GM19238 (cell line): ENCODE results near the gene PRICKLE4.
"Not testable (repeated sequence)": the region's sequence is repeated elsewhere in the genome, so short reads cannot be mapped to it uniquely, and the experiment has no call there.

ENCODE experiments used
- DNase-seq: peaks from one replicate; pipeline ENCODE4 v3.0.0; 2011; ENCODE audit warnings: low spot score; ENCODE audit not compliant: insufficient read length

PRICKLE4 gene

GRCh38 chr6:41796474-41796873 lies 15.9 kb downstream of the PRICKLE4 start:
- DNase-seq: no peak

- DNase-seq: no peak
Observed at GRCh38 chr6:41798901-41799558, 18.4 kb downstream of the PRICKLE4 start.

GRCh38 chr6:41799559-41799911 lies 19.0 kb downstream of the PRICKLE4 start:
- DNase-seq: no peak

- DNase-seq: no peak
Observed at GRCh38 chr6:41801380-41801779, 20.8 kb downstream of the PRICKLE4 start.

- DNase-seq: no peak
Observed at GRCh38 chr6:41805830-41806774, 25.5 kb downstream of the PRICKLE4 start.

- no peak for DNase-seq
Observed at GRCh38 chr6:41811095-41811494, 30.5 kb downstream of the PRICKLE4 start.

GRCh38 chr6:41811946-41812345 lies 31.4 kb downstream of the PRICKLE4 start:
- not testable (repeated sequence) for DNase-seq

- no peak for DNase-seq
Observed at GRCh38 chr6:41813469-41813868, 32.9 kb downstream of the PRICKLE4 start.

GRCh38 chr6:41813956-41814355 lies 33.4 kb downstream of the PRICKLE4 start:
- no peak for DNase-seq

GRCh38 chr6:41814629-41815028 lies 34.0 kb downstream of the PRICKLE4 start:
- DNase-seq: no peak

GRCh38 chr6:41815587-41815986 lies 35.0 kb downstream of the PRICKLE4 start:
- no peak for DNase-seq

- DNase-seq: no peak
Observed at GRCh38 chr6:41818271-41819054, 37.9 kb downstream of the PRICKLE4 start.

GRCh38 chr6:41821266-41821665 lies 40.7 kb downstream of the PRICKLE4 start:
- DNase-seq: no peak

- DNase-seq: no peak
Observed at GRCh38 chr6:41822021-41822420, 41.4 kb downstream of the PRICKLE4 start.

GRCh38 chr6:41823178-41823577 lies 42.6 kb downstream of the PRICKLE4 start:
- DNase-seq: no peak

- DNase-seq: no peak
Observed at GRCh38 chr6:41824571-41825569, 44.3 kb downstream of the PRICKLE4 start.

GRCh38 chr6:41826343-41827022 lies 45.9 kb downstream of the PRICKLE4 start:
- DNase-seq: no peak

GRCh38 chr6:41832263-41832662 lies 51.7 kb downstream of the PRICKLE4 start:
- DNase-seq: no peak

- no peak for DNase-seq
Observed at GRCh38 chr6:41836022-41836659, 55.6 kb downstream of the PRICKLE4 start.

GRCh38 chr6:41836660-41837052 lies 56.1 kb downstream of the PRICKLE4 start:
- DNase-seq: no peak
